GM12892 (cell line): ENCODE results near the gene BCL7A.

Experiments
- DNase-seq: peaks from one replicate; pipeline ENCODE4 v3.0.0; 2011; ENCODE audit not compliant: insufficient read length
- FAIRE-seq: peaks from 2 replicates; lab custom pipeline; 2011; peaks lifted over from hg19 to GRCh38; lab: Jason Lieb, UNC
- POLR2A ChIP-seq: IDR thresholded peaks from 2 replicates; pipeline ENCODE4 v1.6.1; 2011; ENCODE audit warnings: low read depth, low read length, control low read depth
- POLR2AphosphoS5 ChIP-seq: IDR thresholded peaks from 2 replicates; pipeline ENCODE4 v1.6.1; 2011; ENCODE audit warnings: low read depth, low read length, control low read depth
- TAF1 ChIP-seq: IDR thresholded peaks from 2 replicates; pipeline ENCODE4 v1.6.1; 2011; ENCODE audit warnings: low read depth, mild to moderate bottlenecking, control low read depth, low read length, borderline replicate concordance

Gene BCL7A

DNA sequence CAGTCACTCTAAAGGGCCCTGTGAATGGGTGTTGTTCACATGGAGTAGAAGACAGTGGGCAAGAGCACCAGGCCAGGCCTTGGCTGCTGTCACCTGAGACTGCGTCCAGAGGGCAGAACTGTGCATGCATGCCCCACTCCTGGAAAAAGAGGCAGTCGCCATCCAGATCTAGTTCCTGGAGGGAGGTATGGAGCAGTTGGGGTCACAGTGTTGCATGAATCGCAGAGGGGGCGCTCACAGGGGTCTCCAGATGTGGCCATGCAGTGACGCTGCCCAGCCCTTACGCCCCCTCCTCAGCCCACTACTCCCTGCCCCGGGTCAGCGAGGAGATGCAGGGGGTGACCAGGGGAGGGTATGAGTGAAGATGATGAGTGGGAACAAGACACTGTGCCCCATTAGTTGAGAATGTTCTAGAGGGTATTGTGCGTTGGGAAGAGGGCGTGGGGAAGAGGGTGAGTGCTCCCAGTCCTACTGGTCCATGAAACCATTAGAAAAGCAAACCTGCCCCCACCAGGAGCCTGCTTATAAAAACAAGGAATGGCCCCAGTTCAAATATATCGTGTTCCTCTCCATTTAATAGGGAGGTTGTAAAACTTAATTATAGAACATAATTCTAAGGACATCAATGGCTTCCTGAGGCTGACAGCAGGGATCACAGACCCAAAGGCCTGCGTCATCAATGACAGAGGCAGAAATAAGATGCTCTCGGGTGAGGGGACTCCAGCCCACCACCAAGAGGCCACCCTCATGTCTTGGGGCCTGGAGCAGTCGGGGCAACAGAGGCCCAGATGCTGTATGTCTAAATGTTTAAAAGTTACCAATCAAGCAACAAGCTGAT lies 32.2 kb upstream of the BCL7A start:
- FAIRE-seq (no peak), DNase-seq (no peak)
- TF ChIP-seq POLR2AphosphoS5, result no peak
- TF ChIP-seq TAF1, result no peak
- TF ChIP-seq POLR2A, result no peak

DNA sequence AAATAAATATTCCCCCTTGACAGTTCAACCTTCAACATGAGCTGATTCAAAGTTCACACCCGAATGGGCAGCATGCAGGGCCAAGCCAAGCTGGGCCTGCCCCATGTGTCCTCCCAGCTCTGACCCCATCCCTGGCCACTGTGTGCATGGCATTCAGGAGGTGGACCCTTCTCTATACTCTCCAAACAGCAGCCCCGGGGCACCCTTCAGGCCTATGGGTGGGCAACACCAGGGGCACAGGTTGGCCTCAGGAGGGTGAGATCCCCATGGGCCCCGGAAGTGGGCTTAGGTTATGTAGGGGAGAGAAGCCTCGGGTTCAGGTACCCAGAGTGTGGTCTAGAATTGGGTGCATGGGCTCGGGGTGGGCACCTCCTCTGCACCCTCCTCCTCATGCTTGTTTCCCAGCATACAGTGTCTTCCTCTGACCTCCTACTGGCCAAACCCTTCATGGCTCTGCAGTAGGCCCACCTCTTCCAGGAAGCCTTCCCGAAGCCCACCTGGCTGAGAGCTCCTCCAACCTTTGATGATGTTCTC lies 31.5 kb upstream of the BCL7A start:
- TF ChIP-seq POLR2A, result no peak
- no peak for TF ChIP-seq POLR2AphosphoS5
- no peak for TF ChIP-seq TAF1
- FAIRE-seq, result no peak
- no peak for DNase-seq

DNA sequence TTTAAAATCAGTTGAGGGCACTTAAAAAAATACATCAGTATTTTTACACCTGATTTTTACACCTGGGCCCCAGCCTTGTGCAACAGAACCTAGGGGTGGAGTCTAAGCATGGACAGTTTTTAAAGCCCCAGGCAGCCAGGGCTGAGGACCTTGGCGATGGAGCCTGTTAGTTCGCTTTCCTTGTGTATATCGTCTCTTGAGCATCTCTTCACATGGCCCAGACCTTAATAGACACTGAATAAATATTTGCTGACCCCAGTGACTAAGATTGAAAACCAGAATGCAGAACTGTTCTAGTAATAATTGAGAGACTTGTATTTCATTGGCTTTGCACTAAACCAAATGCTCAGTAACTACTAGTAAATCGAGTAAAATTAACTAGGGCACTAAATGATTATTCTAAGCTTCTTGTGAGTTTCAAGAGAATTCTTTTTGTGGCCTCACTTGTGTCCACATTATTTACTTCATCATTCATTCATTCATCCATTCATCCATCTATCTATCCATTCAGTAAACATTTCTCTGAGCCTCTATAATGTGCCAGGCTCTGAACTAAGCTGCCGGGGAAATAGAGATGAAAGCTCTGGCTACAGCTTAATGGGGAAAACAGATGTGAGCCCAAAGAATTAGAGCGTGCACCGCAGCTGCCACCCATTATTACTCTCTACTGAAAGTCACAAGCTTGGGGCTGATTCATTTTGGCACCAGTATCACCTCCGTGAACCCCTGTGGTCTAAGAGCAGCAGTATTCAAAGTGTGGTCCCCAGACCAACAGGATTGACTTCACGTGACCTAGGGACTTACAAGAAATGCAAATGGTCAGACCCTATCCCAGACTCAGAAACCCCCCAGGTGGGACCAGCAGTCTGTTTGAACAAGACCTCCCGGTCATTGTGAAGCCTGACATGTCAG lies 30.7 kb upstream of the BCL7A start:
- no peak for DNase-seq
- FAIRE-seq, result peak; percentile 86
- no peak for TF ChIP-seq POLR2A
- TF ChIP-seq POLR2AphosphoS5, result peak; percentile 66; the same call in 1 of the 2 replicates
- TF ChIP-seq TAF1, result no peak

DNA sequence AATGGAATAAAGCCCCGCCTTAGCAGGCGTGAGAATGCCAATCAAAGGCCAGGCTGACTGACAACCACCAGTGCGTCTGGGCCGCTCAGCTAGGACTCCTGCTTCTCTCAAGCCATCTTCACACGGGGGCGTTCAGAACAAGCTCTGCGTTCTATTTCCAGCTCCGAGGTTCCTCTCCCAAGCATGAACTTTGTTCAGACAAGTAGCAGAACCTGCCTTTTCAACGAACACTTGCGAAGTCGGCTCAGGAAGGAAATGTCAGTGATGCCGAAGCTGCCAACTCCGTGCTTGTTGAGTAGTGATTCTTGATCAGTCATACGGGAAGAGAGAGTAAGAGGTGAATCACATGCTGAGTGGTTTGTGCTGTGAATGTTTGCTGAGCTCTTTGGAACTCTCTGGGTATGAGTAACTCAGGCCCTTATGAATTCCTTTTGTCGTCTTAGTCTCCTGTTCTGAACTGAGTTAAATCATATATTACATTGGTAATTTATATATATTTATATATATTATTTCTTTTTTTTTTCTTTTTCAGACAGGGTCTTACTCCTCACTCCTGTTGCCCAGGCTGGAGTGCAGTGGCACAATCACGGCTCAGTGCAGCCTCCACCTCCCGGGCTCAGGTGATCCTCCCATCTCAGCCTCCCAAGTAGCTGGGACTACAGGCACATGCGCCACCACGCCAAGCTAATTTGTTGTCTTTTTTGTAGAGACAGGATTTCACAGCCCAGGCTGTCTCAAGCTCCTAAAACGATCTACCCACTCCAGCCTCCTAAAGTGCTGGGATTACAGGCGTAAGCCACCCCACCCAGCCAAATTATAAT lies 29.4 kb upstream of the BCL7A start:
- TF ChIP-seq POLR2A (no peak), POLR2AphosphoS5 (peak; percentile 77; the same call in 1 of the 2 replicates)
- DNase-seq (no peak), FAIRE-seq (peak; percentile 94)

DNA sequence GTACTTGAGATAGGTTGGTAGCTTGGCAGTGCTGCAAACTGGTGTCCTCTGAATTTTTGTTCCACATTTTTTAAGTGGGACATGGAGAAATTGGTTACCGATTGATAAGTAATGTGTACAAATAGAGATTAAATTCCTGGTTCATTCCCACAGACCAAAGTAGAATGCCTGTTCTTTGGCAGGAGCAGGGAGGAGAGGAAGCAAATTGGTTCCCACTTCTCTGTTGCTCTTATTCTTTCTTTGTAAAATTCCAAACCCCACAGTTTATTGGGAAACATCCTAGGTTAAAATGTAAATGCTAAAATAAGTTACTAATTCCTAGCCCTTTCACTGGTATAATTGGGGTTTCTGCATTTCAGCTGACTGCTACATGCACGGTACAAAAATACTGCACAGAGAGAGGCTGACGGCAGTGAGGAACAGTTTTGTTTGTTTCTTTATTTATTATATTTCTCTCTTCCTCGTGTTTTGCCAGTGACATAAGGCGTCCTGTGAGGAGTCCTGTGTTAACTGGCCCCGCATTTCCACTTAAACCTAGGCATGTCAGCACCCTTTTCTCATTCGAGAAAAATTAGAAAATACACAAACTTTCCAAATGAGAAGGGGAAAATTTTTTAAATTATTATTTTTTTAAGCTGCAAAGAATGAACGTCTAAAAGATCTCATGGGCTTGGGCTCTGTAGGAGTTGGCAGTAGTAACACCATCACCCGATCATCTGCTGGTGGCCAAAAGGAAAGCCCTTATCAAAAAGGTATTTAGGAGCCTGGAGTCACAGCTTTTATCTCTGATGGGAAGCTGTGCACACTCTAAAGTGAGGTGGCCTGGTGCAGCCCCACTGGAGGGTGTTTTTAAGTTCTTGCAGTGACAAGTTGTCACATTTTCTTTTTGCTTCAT lies 25.4 kb upstream of the BCL7A start:
- TF ChIP-seq TAF1, result no peak
- no peak for TF ChIP-seq POLR2AphosphoS5
- no peak for TF ChIP-seq POLR2A
- no peak for FAIRE-seq
- DNase-seq, result no peak

DNA sequence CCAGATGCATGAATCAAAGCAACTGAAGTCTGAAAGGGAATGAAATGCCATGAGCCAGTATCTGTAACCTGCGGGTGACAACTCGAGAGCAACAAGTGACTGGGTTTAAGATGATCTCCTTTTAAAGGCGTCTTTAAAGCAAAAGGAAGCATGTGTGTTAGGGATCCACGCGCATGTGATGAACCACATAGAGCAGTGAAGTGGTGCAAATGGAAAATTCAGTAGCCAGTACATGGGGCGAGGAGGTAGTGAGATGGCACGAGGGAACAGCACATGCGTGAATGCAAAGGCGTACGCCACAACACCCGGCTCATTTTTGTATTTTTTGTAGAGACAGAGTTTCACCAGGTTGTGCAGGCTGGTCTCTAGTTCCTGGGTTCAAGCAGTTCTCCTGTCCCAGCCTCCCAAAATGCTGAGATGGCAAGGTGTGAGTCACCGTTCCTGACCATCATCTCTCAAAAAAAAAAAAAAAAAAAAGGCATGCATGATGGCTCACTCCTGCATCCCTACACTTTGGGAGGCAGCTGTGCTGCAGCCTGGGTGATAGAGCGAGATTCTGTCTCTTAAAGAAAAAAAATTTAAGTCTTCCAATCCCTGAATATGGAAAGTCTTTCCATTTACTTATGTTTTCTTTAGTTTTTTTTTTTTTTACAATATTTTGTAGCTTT lies 24.6 kb upstream of the BCL7A start:
- no peak for DNase-seq
- no peak for TF ChIP-seq POLR2AphosphoS5
- TF ChIP-seq POLR2A, result no peak
- no peak for TF ChIP-seq TAF1
- no peak for FAIRE-seq

DNA sequence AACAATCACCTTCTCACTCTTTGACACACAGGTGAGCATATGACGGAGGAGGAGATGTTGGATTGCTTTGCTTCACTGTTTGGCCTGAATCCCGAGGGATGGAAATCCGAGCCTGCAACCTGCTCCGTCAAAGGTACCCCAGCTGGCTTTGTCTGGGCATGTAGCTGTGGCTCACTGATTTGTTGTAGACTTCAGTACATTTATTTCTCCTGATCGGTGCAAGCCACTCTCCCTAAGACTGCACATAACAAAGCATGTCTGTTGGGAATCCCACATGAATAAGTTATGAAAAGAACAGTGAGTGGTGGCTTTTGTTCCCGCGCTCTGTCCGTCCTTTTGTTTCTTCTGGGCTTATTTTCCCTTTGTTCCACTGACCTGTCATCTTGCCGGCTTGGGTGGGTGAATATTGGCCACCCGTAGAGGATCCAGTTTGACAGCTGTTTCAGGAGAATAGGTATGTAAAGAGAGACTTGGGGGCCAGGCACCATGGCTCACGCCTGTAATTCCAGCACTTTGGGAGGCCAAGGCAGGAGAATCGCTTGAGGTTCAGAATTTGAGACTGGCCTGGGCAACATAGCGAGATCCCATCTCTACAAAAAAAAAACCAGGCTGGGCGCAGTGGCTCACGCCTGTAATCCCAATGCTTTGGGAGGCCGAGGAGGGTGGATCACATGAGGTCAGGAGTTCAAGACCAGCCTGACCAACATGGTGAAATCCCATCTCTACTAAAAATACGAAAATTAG lies 20.0 kb upstream of the BCL7A start:
- TF ChIP-seq TAF1, result no peak
- TF ChIP-seq POLR2A, result no peak
- TF ChIP-seq POLR2AphosphoS5, result no peak
- no peak for FAIRE-seq
- DNase-seq, result no peak

DNA sequence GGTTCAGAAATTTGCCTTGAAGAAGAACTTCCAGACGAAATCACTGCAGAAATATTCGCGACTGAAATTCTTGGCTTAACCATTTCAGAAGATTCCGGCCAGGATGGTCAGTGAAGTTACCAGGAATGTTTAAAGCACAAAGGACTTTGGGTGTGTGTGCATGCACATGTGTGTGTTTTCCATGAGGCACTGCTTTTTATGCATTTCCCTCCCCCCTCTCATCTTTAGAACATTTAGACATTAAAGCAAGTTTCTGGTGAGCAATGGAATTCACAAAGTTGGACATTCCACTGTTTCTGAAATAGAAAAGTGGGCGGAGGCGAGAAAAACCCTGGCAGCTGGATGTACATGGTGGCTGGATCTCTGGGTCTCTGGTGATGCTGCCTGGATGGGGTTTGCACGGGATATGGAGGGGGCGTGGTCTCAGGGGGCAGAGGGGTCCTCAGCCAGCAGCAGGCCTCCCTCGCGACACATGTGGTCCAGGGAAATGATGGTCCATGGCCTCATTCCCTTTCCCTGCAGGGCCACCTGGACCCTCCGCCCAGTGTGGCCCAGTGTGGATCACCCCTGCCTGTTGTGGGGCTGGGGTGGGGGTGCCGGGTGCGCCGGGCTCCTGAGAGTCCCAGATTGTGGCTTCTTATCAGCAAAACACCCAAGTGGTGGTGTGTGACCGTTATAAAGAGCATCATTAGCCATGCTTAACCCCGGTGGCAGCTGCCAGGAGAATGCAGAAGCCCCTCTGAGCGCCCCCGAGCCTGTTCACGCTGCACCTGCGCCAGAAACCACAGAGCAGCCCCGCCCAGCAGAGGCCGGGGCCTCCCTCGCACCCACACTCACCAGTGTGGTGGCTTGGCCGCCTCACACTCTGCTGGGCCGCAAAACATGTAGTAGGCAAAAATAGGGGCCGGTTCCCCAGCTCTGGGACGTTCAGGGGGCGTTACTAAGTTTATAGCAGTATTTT lies 17.8 kb upstream of the BCL7A start:
- no peak for TF ChIP-seq POLR2A
- no peak for TF ChIP-seq POLR2AphosphoS5
- TF ChIP-seq TAF1, result no peak
- no peak for FAIRE-seq
- no peak for DNase-seq

DNA sequence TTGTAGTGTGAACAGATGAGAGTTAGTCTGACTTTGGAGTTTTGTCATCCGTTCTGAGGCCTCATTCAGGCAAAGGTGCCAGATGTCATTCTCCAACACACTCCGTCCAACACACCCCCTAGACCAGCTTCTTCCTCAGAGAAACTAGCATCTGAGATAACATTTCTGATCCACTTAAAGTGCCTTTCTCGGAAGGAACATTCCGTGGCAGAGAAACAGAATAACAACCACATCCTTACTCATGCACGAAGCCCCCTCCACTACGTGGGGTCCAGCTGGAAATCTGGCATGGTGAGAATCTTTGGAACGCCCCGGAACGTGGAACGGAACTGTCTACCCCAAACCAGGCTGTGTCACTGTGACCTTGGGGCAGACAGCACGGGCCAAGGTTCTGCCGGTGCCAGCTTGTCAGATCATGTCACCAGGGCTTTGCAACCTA lies 17.0 kb upstream of the BCL7A start:
- DNase-seq (no peak), FAIRE-seq (no peak)
- TF ChIP-seq POLR2A (no peak), TAF1 (no peak), POLR2AphosphoS5 (no peak)
